Kidney tubule cell (primary cell): ENCODE results near the gene RAE1.

Experiments
- DNase-seq: peaks from one replicate; pipeline ENCODE4 v3.0.0-alpha.2; 2018; ENCODE audit warnings: low spot score

RAE1 gene, protein sequence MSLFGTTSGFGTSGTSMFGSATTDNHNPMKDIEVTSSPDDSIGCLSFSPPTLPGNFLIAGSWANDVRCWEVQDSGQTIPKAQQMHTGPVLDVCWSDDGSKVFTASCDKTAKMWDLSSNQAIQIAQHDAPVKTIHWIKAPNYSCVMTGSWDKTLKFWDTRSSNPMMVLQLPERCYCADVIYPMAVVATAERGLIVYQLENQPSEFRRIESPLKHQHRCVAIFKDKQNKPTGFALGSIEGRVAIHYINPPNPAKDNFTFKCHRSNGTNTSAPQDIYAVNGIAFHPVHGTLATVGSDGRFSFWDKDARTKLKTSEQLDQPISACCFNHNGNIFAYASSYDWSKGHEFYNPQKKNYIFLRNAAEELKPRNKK

GRCh38 chr20:57351042-57351783, at the start of gene RAE1:
Gene RAE1 (plus strand): TSS chr20:57351255. CDS start chr20:57354039, 2,784 bp downstream.
- DNase-seq, result peak; percentile 91

- no peak for DNase-seq
Observed at GRCh38 chr20:57306747-57307146, 44.3 kb upstream of the RAE1 start.

- no peak for DNase-seq
Observed at GRCh38 chr20:57308451-57309271, 42.4 kb upstream of the RAE1 start.

- no peak for DNase-seq
Observed at GRCh38 chr20:57309544-57310115, 41.4 kb upstream of the RAE1 start.

DNA sequence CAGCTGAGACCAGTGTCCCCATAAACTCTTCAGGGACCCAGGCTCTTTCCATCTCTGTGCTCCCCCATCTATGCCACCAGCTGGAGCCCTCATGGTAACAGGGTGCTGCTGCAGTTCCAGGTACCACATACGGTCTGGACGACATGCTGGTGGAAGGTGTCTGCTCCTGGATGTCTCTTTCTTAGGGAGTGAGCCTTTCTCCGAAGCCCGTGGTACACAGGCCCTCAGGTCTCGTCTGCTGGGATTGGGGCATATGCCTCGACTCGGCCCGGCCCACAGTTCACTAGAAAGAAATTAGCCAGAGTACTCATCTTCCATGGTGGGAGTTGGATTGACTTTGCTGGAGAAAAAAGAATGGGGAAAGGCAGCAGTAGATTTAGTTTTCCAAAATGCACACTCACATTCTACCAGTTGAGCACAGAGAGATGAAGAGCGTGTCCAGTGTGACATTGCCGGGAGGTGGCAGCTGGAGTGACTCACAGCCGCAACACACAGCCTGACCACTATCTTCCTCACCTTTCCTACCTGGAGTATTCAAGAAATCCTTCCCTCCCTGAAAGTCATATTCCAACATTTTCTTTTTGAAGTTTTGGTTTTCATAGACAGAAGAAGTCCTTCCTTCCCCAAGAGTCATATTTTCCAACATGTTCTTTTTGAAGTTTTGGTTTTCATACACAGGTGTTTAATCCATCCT, 40.1 kb upstream of the RAE1 start:
- no peak for DNase-seq

DNA sequence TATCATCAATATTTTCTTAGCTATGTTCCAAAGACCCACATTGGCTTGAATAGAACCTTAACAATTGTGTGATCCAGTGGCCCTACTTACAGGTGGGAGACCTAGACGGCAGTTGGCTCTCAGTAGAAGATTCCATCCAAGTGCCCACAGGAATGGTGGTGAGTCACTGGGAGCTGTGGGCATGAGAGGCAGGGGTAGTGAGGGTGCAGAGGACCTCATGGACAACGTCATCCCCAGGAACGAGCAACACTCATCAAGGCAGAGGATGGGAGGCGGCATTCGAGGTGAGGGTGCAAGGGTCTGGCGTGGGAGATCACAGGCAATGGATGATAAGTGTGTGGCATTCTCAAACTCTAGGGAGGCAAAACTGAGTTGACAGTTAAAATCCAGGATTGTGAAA, 38.9 kb upstream of the RAE1 start:
- DNase-seq, result no peak

DNA sequence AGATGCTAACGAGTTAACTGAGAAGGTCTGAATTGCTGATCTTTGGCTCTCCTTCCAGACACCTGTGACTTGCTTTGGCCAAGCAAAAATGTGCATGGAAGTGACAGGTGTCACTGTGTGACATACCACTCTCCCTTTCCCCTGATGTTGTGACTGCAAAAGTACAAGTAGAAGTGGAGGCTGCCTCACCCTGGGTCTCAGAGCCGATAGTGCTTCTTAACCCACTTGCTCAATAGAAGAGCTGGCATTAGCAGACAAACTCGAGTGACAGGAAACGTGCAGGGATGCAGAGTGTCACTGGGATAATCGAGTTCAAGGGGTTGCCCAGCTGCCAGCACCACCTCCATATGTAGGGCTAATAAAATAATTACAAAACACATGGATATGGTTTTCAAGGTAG, 37.8 kb upstream of the RAE1 start:
- DNase-seq, result no peak

DNA sequence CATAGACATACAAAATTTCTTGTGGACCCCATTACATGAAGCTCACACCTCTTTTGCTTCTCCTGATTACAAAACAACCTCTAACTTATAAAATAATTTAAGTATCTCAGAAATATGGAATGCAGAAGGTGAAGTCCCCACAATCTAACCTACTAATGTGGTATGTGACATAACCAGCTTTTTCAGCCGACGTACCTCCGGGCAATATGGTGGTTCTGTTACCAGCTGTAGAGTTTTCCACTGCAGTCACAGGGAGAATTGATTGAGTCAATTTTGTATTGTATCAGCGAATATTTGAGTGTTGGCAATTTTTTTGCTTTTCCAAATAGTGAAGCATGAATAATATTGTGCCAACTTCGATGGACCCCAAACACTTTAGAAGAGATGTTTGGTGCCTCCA, 37.1 kb upstream of the RAE1 start:
- no peak for DNase-seq

- DNase-seq, result no peak
Observed at GRCh38 chr20:57315083-57315975, 35.7 kb upstream of the RAE1 start.

DNA sequence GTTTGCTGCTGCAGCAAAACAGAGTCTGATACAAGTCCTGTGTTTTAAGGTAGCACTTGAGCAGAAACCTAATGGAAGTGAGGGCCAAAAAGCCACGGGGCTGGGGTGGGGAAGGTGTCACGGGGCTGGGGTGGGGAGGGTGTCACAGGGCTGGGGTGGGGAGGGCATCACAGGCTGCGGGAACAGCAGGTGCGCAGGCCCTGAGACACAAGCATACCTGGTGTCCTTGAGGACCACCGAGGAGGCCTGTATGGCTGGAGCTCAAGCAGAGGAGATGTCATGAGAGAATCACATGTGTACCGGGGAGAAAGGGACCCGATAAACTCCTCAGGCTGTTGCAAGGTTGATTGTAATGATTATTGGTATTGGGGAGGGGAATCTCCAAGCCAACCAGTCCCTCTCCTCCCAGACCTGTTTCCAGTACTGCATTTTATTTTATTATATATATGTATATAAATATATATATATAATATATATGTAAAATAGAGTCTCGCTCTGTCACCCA, 35.0 kb upstream of the RAE1 start:
- no peak for DNase-seq

DNA sequence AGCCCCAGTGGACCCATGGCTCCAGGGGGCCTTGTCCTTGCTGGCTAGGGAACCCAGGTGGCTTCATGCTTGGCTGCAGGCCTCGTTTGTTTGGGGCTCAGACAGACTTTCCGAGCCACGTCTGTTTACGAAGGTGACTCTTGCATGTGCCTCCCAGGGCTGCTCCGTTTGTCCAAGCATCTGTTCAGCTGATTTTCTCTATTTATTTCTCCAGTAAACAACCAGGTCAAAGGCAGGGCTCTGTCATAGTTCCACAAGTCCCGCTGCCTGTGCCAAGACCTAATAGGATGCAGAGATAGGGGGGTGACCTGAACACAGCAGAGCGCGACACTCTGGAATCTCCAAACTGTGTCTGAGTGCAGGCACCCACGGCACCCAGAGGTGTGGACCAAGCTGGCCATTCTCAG, 34.3 kb upstream of the RAE1 start:
- DNase-seq, result no peak

DNA sequence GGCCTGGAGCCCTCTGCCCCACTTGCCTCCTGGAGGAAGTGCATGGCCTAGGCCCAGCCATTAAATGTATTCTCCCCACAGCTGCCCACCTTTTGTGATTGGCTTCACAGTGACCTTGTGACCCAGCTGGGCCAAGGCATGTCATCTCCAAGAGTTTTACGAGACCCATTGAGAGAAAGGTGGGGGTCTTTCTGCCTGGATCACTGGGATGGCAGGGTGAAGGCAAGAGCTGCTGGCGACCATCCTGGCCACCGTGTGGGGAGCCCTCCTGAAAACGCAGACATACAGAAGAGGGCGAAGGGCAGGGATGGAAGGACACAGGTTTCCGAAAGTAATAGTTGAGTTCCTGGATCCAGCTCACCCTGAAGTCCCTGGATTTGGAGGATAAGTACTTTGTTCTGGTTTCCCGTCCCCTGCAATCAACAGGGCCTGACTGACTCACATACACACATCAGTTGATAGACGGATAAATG, 33.7 kb upstream of the RAE1 start:
- DNase-seq, result no peak

- no peak for DNase-seq
Observed at GRCh38 chr20:57317789-57318371, 33.2 kb upstream of the RAE1 start.

DNA sequence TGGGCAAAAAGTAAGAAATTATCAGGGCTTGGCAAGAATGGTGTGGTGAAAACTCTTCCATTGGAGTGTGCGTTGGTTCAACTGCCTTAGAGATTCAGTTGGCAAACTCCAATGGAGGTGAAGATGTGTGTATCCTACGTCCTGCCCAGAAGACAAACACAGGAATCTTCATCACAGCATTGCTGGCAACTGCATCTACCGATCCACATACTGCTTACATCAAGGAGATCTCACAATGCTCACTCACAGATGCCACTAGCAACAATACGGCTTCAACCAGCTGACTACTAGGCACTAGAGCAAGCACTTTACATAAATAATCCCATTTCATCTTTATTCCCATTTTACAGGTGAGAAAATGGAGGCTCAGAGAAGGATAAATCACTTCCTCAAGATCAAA, 31.5 kb upstream of the RAE1 start:
- DNase-seq, result no peak

DNA sequence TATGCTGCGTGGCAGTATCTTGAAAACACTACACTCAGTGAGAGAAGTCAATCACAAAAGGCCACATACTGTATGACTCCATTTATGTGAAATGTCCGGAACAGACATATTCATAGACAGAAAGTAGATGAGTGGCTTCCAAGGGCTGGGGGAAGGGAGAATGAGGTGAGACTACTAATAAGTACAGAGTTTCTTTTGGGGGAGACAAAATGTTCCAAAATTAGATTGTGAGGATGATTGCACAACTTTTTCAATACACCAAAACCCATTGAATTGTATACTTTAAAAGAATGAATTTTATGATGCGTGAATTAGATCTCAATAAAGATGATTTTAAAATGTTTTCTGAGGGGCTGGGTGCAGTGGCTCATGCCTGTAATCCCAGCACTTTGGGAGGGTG, 30.7 kb upstream of the RAE1 start:
- DNase-seq, result no peak

DNA sequence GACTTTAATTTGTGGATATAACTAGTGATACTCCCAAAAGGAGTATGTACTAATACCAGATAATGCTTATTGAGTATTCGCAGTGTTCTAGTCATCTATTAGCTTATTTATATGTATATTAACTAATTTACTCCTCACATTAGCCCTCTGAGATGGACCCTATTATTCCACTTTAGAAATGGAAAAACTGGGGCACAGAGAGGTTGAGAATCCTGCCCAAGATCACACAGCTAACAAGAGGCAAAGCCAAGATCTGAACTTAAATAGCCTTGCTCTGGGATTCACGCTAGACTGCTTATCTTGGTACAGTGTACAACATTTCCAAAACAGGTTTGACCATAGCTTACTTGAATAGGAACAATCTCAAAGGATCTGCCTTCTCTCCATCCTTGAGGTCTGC, 29.9 kb upstream of the RAE1 start:
- DNase-seq, result no peak

DNA sequence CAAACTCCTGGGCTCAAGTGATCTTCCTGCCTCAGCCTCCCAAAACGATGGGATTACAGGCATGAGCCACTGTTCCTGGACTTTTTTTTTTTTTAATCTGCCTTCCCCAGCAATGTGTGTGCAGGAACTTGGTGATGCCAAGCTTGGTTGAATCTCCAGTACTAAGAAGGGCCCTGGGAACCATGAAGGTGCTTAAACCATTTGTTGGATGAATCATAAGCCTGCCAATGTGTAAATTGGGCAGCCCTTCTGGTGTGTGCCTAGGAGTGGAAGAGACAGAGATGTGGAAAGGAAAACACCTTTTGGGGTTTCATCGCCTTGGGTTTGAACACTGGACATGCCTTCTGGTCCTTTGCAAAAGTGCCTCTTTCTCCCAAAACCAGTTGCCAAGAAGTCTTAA, 28.6 kb upstream of the RAE1 start:
- DNase-seq, result peak; percentile 16

DNA sequence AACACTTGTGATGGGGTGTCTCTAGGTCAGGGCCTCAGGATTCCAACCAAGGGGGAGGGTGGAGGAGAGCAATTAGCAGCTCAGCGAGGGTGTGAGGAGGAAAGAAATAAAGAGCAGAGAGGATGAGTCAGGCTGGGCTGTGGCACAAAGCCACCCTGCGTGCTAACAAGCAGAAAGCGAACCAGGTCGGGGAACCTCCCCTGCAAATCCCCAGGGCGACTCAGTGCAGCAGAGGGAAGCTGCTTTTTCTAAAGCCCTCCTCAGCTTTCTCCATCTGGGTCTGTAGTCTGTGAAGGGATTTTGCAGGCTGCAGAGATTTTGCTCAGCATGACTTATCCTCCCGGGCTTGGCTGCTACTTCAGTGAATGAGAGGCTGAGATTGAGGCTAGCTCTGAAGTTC, 28.0 kb upstream of the RAE1 start:
- DNase-seq, result peak; percentile 41

GRCh38 chr20:57325632-57326356, 25.3 kb upstream of the RAE1 start:
- no peak for DNase-seq
